ENCODE measurements around the gene ADRA2B.

GRCh38 chr2:96090196-96090926, 26.0 kb downstream of the ADRA2B start:
- no peak for TF ChIP-seq CTCF (IDR thresholded peaks at IDR 0.05)
- no peak for TF ChIP-seq POLR2AphosphoS5 (IDR thresholded peaks at IDR 0.05)
- no peak for TF ChIP-seq POLR2A (IDR thresholded peaks at IDR 0.05)
